GM15510 (cell line): ENCODE results near the gene SRSF2.

Experiments
- POLR2A ChIP-seq: IDR thresholded peaks from 3 replicates; pipeline ENCODE4 v1.6.1; 2011; ENCODE audit warnings: borderline replicate concordance; ENCODE audit not compliant: insufficient read length; ENCODE audit errors: extremely low read depth

SRSF2 gene

GRCh38 chr17:76747716-76748363 lies 10.7 kb upstream of the SRSF2 start:
- no peak for TF ChIP-seq POLR2A

GRCh38 chr17:76744747-76745146 lies 7.6 kb upstream of the SRSF2 start:
- TF ChIP-seq POLR2A = no peak

- TF ChIP-seq POLR2A = no peak
Measured at GRCh38 chr17:76742958-76743357, 5.8 kb upstream of the SRSF2 start.

- TF ChIP-seq POLR2A = no peak
Measured at GRCh38 chr17:76740329-76741118, 3.4 kb upstream of the SRSF2 start.

GRCh38 chr17:76738468-76738850 lies 1.3 kb upstream of the SRSF2 start:
- no peak for TF ChIP-seq POLR2A

GRCh38 chr17:76737676-76738467 lies 741 bp upstream of the SRSF2 start, which contains the start of gene MFSD11:
MFSD11 (plus strand) TSS chr17:76738119; CDS start chr17:76738353, 234 bp downstream.
- peak; percentile 32 for TF ChIP-seq POLR2A

GRCh38 chr17:76736349-76737081 lies 616 bp downstream of the SRSF2 start:
- peak; percentile 33 for TF ChIP-seq POLR2A

GRCh38 chr17:76735586-76736348 lies 1.4 kb downstream of the SRSF2 start:
- TF ChIP-seq POLR2A = no peak

GRCh38 chr17:76735006-76735405 lies 2.1 kb downstream of the SRSF2 start:
- no peak for TF ChIP-seq POLR2A

- TF ChIP-seq POLR2A = no peak
Measured at GRCh38 chr17:76734080-76734840, 2.9 kb downstream of the SRSF2 start.

- TF ChIP-seq POLR2A = peak; percentile 18
Measured at GRCh38 chr17:76733618-76733957, 3.5 kb downstream of the SRSF2 start.

GRCh38 chr17:76732734-76733617 lies 4.2 kb downstream of the SRSF2 start:
- TF ChIP-seq POLR2A = no peak
